NCI-H345 (cell line): ENCODE results near the gene HAP1.

Source experiments
- DNase-seq: peaks from one replicate; lab custom pipeline; 2025; lab: John Stamatoyannopoulos, UW

Gene HAP1

GRCh38 chr17:41762841-41763240 is 28.4 kb upstream of the HAP1 start:
- DNase-seq, result no peak

GRCh38 chr17:41762391-41762790 is 27.9 kb upstream of the HAP1 start:
- DNase-seq, result no peak

GRCh38 chr17:41760878-41761277 is 26.4 kb upstream of the HAP1 start:
- no peak for DNase-seq

- no peak for DNase-seq
These were observed 24.2 kb upstream of the HAP1 start for GRCh38 chr17:41758601-41759000.

GRCh38 chr17:41754066-41754465 is 19.6 kb upstream of the HAP1 start:
- no peak for DNase-seq

GRCh38 chr17:41751288-41751687 is 16.8 kb upstream of the HAP1 start:
- DNase-seq, result no peak

GRCh38 chr17:41750862-41751261 is 16.4 kb upstream of the HAP1 start:
- DNase-seq, result no peak

- no peak for DNase-seq
These were observed 13.8 kb upstream of the HAP1 start for GRCh38 chr17:41748275-41748674.

GRCh38 chr17:41741709-41742108 is 7.3 kb upstream of the HAP1 start:
- DNase-seq, result no peak

- no peak for DNase-seq
These were observed 6.1 kb upstream of the HAP1 start for GRCh38 chr17:41740506-41740905.

- peak; percentile 74 for DNase-seq
These were observed 5.4 kb upstream of the HAP1 start for GRCh38 chr17:41739661-41740352.

GRCh38 chr17:41738801-41739112 is 4.3 kb upstream of the HAP1 start:
- no peak for DNase-seq

GRCh38 chr17:41738077-41738800 is 3.8 kb upstream of the HAP1 start:
- peak; percentile 77 for DNase-seq

GRCh38 chr17:41737680-41738023 is 3.2 kb upstream of the HAP1 start:
- DNase-seq, result no peak

- no peak for DNase-seq
These were observed 2.7 kb upstream of the HAP1 start for GRCh38 chr17:41736983-41737679.

- DNase-seq, result no peak
These were observed 1.3 kb upstream of the HAP1 start for GRCh38 chr17:41735744-41736143.

- no peak for DNase-seq
These were observed 488 bp upstream of the HAP1 start for GRCh38 chr17:41734949-41735313.

- DNase-seq, result no peak
These were observed 900 bp downstream of the HAP1 start for GRCh38 chr17:41733348-41734138.

GRCh38 chr17:41731836-41732235 is 2.6 kb downstream of the HAP1 start:
- no peak for DNase-seq

- DNase-seq, result no peak
These were observed 4.0 kb downstream of the HAP1 start for GRCh38 chr17:41730479-41730878.

GRCh38 chr17:41728056-41728455 is 6.4 kb downstream of the HAP1 start:
- DNase-seq, result no peak

- no peak for DNase-seq
These were observed 9.3 kb downstream of the HAP1 start for GRCh38 chr17:41725134-41725533.
